ENCODE data around the gene FBXO34.

The FBXO34 gene

GRCh38 chr14:55271572-55272298 lies 514 bp downstream of the FBXO34 start:
- DNase-seq (ENCODE audit: low read depth in 2 of 2), result peak; percentile 26 to 38

DNA sequence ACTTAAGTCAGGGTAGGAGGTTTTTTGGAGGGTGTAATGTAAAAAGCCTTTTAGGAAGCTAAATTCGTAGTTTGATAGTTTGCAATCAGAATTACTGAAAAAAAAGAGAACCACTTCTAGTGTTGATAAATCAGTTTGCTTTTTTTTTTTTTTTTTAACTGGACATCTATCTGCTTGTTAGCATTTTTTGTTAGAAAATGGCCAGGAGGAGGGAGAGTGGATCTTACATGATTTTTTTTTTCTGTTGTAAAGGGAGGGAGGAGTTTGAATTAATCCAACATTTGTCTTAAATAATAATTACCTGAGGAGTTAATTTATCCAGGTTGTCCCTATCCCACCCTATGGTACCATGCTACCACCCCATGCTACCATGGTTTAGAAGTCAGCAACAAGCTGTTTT lies 1.2 kb downstream of the FBXO34 start:
- no peak for DNase-seq (ENCODE audit: low read depth in 2 of 2)

DNA sequence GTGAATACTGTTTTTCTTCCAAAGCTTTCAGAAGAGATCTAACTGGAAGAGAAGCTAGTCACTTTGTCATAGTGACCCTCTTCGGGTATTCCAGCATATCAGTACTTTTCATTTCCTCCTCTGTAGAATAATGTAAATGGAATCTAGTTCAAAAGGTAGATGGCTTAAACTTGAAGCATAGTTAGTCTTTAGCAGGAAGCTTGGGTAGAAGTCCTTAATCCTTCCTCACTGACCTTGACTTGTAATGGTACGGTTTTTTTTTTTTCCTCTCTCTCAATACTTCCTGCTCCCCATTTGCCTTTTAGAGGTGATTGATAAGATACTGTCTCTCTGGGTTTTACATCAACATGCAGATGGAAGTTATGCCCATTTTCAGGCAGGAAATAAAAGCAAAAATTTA lies 1.7 kb downstream of the FBXO34 start:
- no peak for DNase-seq (ENCODE audit: low read depth in 2 of 2)

- no peak for DNase-seq (ENCODE audit: low read depth in 2 of 2)
These were observed 2.9 kb downstream of the FBXO34 start for GRCh38 chr14:55274146-55274545.

DNA sequence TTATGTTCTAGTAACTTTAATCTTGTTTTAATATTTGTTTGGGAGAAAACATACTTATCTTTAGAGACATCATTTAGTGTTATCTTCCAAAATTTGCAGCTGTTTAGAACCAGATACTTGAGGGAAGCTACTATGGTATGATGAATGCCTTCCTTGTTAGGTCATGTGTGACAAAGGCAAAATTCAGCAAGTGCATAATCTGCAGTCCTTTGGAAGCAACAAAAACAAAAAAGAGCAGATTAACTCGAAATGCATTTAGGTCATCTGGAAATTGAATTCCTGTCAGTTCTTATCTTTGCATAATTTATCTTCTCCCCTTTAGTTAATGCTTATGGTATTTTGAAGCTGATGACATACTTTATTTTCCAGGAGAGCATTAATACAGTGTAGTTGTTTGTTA lies 3.5 kb downstream of the FBXO34 start:
- DNase-seq (ENCODE audit: low read depth in 2 of 2), result no peak

DNA sequence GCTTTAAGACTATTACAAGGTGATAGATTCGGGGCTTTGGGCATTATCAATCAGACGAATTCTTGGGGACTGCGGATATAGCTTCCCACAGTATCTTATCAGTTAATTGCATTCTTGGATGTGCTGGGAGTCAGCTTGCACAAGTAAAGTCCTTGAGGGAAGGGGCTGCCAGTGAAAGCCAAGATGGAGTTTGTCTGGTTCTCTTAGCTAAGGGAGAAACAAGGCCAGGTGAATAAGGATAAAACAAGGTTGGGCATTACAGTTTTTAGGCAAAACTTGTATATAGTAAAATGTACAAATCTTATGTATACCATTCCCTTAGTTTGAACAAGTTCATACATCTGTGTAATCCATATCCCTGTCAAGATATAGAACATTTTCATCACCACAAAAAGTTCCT lies 5.5 kb downstream of the FBXO34 start:
- no peak for DNase-seq (ENCODE audit: low read depth in 2 of 2)

GRCh38 chr14:55277972-55278740 lies 6.9 kb downstream of the FBXO34 start:
- no peak for DNase-seq (ENCODE audit: low read depth in 2 of 2)

DNA sequence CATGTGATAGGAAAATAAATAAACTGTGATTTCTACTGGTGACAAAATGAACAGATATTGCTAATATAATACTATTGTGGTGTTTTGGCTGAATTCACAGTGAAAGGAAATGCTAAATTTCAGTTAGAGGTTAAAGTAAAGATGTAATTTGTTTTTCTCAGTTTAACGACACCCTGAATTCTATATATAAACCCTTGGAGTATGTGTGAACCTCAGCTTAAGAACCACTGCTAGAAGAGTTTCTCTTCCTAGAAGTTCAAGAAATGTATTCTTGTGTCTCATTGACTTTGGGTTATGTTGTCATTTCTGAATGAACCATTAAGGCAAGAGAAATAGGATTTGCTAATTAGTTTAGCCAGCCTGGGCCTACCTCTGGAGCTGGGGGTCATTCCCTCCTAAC lies 8.2 kb downstream of the FBXO34 start:
- no peak for DNase-seq (ENCODE audit: low read depth in 2 of 2)

GRCh38 chr14:55281316-55281839 lies 10.2 kb downstream of the FBXO34 start:
- DNase-seq (ENCODE audit: low read depth in 2 of 2), result no peak

DNA sequence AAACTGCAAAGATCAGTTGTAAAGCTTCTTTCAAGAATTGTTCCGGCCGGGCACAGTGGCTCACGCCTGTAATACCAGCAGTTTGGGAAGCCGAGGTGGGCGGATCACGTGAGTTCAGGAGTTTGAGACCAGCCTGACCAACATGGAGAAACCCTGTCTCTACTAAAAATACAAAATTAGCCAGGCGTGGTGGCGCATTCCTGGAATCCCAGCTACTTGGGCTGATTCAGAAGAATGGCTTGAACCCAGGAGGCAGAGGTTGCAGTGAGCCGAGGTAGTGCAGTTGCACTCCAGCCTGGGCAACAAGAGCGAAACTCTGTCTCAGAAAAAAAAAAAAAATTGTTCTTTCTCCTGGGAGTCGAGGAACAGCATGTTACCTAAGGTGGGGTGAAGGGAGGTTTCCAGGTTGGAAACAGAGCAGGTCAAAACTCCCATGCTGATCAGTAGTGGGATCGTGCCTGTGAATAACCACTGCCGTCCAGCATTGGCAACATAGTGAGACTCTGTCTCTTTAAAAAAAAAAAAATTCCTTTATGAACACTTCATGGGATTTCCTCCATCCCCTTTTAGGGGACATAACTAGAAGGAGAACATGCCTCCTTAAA lies 13.9 kb downstream of the FBXO34 start:
- no peak for DNase-seq (ENCODE audit: low read depth in 2 of 2)

DNA sequence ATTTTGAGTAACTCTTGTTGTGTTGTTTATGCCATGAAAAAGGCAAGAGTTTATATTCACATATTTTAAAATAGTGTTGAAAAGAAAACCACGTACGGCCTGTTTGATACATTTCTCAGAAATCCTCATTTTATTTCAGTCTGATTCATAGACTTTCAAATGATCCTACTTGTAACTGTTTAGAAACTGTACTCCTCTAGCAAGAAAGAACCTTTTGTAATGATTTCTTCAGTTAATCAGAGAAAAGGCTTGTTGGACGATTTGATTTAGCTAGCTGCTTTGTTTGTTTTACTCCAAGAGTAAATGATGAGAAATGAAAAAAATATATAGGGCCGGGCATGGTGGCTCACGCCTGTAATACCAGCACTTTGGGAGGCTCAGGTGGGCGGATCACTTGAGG lies 17.2 kb downstream of the FBXO34 start:
- no peak for DNase-seq (ENCODE audit: low read depth in 2 of 2)

- DNase-seq (ENCODE audit: low read depth in 2 of 2), result no peak
These were observed 20.4 kb downstream of the FBXO34 start for GRCh38 chr14:55291480-55292081.

GRCh38 chr14:55294603-55295002 lies 23.4 kb downstream of the FBXO34 start:
- no peak for DNase-seq (ENCODE audit: low read depth in 2 of 2)

DNA sequence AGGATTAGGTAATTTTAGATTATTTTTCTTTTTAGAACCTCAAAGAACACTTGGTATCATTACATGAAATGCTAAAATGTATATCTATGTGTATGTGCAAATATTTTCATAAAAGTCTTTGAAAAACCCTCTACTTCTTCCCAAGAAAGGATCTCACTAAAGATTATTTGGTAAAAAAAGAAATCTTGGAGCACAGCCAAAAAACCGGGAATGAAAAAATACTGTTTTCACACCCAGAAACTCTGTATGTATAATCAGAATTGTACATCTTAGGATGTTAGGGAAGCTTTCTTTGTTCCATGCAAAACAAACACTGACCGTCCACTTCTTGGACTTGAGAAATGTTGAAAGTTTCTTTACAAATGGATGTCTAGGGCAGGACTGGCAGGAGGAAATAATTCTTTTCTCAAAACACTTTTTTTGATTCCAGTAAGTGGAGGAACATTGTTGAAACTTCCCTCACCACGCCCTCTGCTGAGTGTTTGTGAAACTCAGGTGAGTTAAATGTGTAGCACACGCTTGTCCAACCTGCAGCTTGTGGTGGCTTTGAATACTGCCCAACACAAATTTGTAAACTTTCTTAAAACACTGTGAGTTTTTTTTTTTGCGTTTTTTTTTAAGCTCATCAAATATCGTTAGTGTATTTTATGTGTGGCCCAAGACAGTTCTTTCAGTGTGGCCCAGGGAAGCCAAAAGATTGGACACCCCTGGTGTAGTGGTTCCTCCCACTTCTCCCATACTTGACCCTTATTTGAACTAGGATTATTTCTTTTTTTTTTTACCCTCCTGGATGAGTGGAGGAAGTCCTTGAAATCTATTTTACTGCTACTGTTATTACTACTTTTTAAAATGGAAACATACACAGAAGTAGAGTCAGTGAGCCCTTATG lies 26.6 kb downstream of the FBXO34 start:
- no peak for DNase-seq (ENCODE audit: low read depth in 2 of 2)

- DNase-seq (ENCODE audit: low read depth in 2 of 2), result no peak
These were observed 27.2 kb downstream of the FBXO34 start for GRCh38 chr14:55298500-55298822.

GRCh38 chr14:55301437-55302121 lies 30.4 kb downstream of the FBXO34 start:
- DNase-seq (ENCODE audit: low read depth in 2 of 2), result no peak

GRCh38 chr14:55302367-55303124 lies 31.3 kb downstream of the FBXO34 start:
- DNase-seq (ENCODE audit: low read depth in 2 of 2), result no peak

DNA sequence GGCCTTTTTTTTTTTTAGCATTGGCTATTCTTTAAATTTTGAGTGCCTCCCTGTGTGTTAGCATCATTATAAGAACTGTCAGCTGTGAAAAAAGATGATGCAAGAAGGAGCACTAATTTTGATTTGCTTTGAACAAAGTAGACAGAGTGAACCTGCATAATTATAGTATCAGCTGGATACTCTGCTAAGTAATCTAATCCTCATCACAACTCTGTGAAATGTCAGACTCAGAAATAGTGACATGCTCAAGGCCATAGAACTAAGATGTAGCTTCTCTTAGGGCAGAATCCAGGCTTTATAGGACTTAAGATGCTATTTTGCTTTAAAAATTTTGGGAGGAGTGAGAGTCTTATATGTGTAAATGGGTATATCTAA lies 31.9 kb downstream of the FBXO34 start:
- DNase-seq (ENCODE audit: low read depth in 2 of 2), result no peak

DNA sequence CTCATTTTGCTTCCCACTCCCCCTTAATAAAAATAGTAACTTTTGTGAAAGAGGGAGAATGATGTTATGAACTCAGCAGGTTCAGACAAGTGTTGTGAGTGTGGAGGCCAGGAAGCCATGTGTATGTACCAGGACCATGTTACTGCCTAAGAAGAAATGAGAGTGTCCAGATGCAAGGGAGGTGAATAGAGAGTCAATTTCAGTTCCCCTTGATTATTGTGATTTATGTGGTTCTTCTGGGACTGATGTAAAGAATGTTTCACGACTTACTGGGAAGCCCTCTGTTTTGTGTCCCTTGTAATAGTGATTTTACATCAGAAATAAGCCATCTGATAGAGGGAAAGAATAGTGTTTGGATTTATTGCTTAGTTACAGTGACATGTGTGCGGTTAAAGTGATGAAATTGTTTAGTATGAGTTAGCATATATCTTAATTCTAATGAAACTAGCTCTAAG lies 32.5 kb downstream of the FBXO34 start:
- DNase-seq (ENCODE audit: low read depth in 2 of 2), result no peak

- DNase-seq (ENCODE audit: low read depth in 2 of 2), result no peak
These were observed 35.8 kb downstream of the FBXO34 start for GRCh38 chr14:55306938-55307589.
